K562 (cell line): ENCODE results near the gene KLHL6.

Source experiments
- ATF1 ChIP-seq, 2 experiments: fragments of 450-650 bp in 1 of 2; IDR thresholded peaks; 2 replicates each; pipeline ENCODE4 v1.6.1; 2016; ENCODE audit warnings: missing compliant biosample characterization in 1 of 2, missing genetic modification characterization in 1 of 2
- CHD1 ChIP-seq: fragments of 200-600 bp; sonication (generic); IDR thresholded peaks from one replicate; pipeline ENCODE4 v1.6.1; 2012; ENCODE audit warnings: mild to moderate bottlenecking, moderate library complexity, low read length, inconsistent platforms
- CTCF ChIP-seq, 3 experiments: IDR thresholded peaks in 2 of 3; conservative IDR thresholded peaks in 1 of 3; 2 replicates each; pipeline ENCODE4 v1.5.1; 2011 to 2012; ENCODE audit warnings: low read length in 3 of 3, mild to moderate bottlenecking in 3 of 3, control low read depth in 2 of 3, improper control_type of control experiment in 1 of 3, inconsistent platforms in 1 of 3, low read depth in 1 of 3, mixed read lengths in 1 of 3, moderate library complexity in 1 of 3; ENCODE audit not compliant: insufficient read depth in 2 of 3
- EP400 ChIP-seq: fragments of 450-650 bp; IDR thresholded peaks from 2 replicates; pipeline ENCODE4 v1.6.1; 2017; ENCODE audit warnings: antibody characterized with exemption, mild to moderate bottlenecking, moderate library complexity
- HDGF ChIP-seq: fragments of 450-650 bp; IDR thresholded peaks from 2 replicates; pipeline ENCODE4 v1.6.1; 2016
- JUND ChIP-seq, 2 experiments: IDR thresholded peaks; 2 replicates in 1 of 2; 3 replicates in 1 of 2; pipeline ENCODE4 v1.6.1; 2011; ENCODE audit warnings: borderline replicate concordance in 2 of 2, low read depth in 2 of 2, low read length in 2 of 2, improper control_type of control experiment in 1 of 2, missing biosample characterization in 1 of 2, missing genetic modification characterization in 1 of 2, missing genetic modification reagents in 1 of 2
- MED1 ChIP-seq: sonication (generic); formaldehyde crosslinking; IDR thresholded peaks from 2 replicates; pipeline ENCODE4 v1.8.1; 2023; ENCODE audit warnings: missing genetic modification reagents, borderline replicate concordance
- PHF8 ChIP-seq: fragments of 200-600 bp; sonication (generic); IDR thresholded peaks from 2 replicates; pipeline ENCODE4 v1.6.1; 2012; ENCODE audit warnings: mixed run types, mild to moderate bottlenecking, inconsistent platforms, low read length, moderate library complexity, borderline replicate concordance
- POLR2AphosphoS5 ChIP-seq: IDR thresholded peaks from 2 replicates; pipeline ENCODE4 v1.6.1; 2011; ENCODE audit warnings: mild to moderate bottlenecking, low read depth, low read length, moderate library complexity; ENCODE audit not compliant: control insufficient read depth, insufficient read depth
- RFX5 ChIP-seq: IDR thresholded peaks from 2 replicates; pipeline ENCODE4 v1.6.1; 2011; ENCODE audit warnings: low read depth, mild to moderate bottlenecking, improper control_type of control experiment, low read length
- SMC3 ChIP-seq: conservative IDR thresholded peaks from 2 replicates; pipeline ENCODE4 v1.6.1; 2011; ENCODE audit warnings: low read depth, low read length, improper control_type of control experiment; ENCODE audit not compliant: insufficient read depth
- TBP ChIP-seq: optimal IDR thresholded peaks from 2 replicates; pipeline ENCODE3; 2011; ENCODE audit warnings: low read depth, low read length, improper control_type of control experiment
- USF1 ChIP-seq: sonication (generic); formaldehyde crosslinking; IDR thresholded peaks from 2 replicates; pipeline ENCODE4 v1.9.0; 2022; ENCODE audit warnings: mild to moderate bottlenecking, missing genetic modification reagents
- ZNF780A ChIP-seq: fragments of 250-450 bp; sonication (Bioruptor Pico); IDR thresholded peaks from 2 replicates; pipeline ENCODE4 v1.5.0; 2021; ENCODE audit warnings: mild to moderate bottlenecking

GRCh38 chr3:183464480-183464879 lies 91.0 kb downstream of the KLHL6 start:
- TF ChIP-seq USF1 (CRISPR knock-in tag): no peak
- no peak for TF ChIP-seq JUND (IDR thresholded peaks at IDR 0.05; ENCODE audit: borderline replicate concordance, low read depth, low read length)
- TF ChIP-seq JUND (tag; IDR thresholded peaks at IDR 0.05; ENCODE audit: borderline replicate concordance, low read depth, low read length): no peak
- TF ChIP-seq PHF8: no peak
- TF ChIP-seq CTCF (IDR thresholded peaks at IDR 0.05 in 2 of 3, conservative IDR thresholded peaks at IDR 0.05 in 1 of 3; ENCODE audit: insufficient read depth in 2 of 3, low read depth in 1 of 3, low read length in 3 of 3): no peak
- TF ChIP-seq TBP: no peak
- TF ChIP-seq RFX5: no peak
- no peak for TF ChIP-seq ZNF780A (CRISPR knock-in tag)
- TF ChIP-seq SMC3: no peak
- no peak for TF ChIP-seq ATF1 (CRISPR knock-in tag; IDR thresholded peaks at IDR 0.05)
- no peak for TF ChIP-seq ATF1 (tag; IDR thresholded peaks at IDR 0.05)
- TF ChIP-seq POLR2AphosphoS5: no peak
- no peak for TF ChIP-seq MED1 (CRISPR knock-in tag)
- no peak for TF ChIP-seq CHD1
- TF ChIP-seq HDGF: no peak
- no peak for TF ChIP-seq EP400
